Large intestine (tissue), 3 donors: Measurements from ENCODE around the gene HINT3. TPM values are rescaled to one million over a fixed set of nuclear protein-coding genes. Genes with fewer than 3 reads are reported as not detected.
"Not testable (repeated sequence)": the region's sequence is repeated elsewhere in the genome, so short reads cannot be mapped to it uniquely, and the experiment has no call there.

ENCODE experiments used
- DNase-seq, 2 donors: peaks; one replicate each; pipeline versions ENCODE4 v3.0.0 to v3.0.0-alpha.2; 2013
- H3K27ac ChIP-seq: one replicate; pipeline ENCODE4 v1.5.1; 2013; ENCODE audit warnings: low read length
- H3K27me3 ChIP-seq: 2 replicates; pipeline ENCODE4 v1.6.1; 2013; ENCODE audit warnings: low read length; ENCODE audit not compliant: control insufficient read depth, insufficient read depth
- H3K36me3 ChIP-seq: 2 replicates; pipeline ENCODE4 v1.6.1; 2013; ENCODE audit warnings: low read length; ENCODE audit not compliant: control insufficient read depth, insufficient read depth
- H3K4me1 ChIP-seq: one replicate; pipeline ENCODE4 v1.6.1; 2013; ENCODE audit warnings: low read length; ENCODE audit not compliant: control insufficient read depth, insufficient read depth
- H3K4me3 ChIP-seq: one replicate; pipeline ENCODE4 v1.5.1; 2013; ENCODE audit warnings: low read length
- H3K9me3 ChIP-seq: one replicate; pipeline ENCODE4 v1.6.1; 2013; ENCODE audit warnings: mild to moderate bottlenecking, low read depth, low read length, moderate library complexity; ENCODE audit not compliant: control insufficient read depth
- WGBS: methylation state at CpG from one replicate; pipeline ENCODE4 v1.1.5; 2013; ENCODE audit warnings: low lambda C conversion rate; ENCODE audit not compliant: insufficient coverage; 5-methylcytosine and 5-hydroxymethylcytosine counted together
- polyA plus RNA-seq: library from polyadenylated mRNA; unstranded; fragments of 120-200 nt; gene quantifications from one replicate; pipeline ENCODE4 v1.2.1, GENCODE V29; 2013

The HINT3 gene
- polyA plus RNA-seq, 1 donor: 31.5 TPM

DNA sequence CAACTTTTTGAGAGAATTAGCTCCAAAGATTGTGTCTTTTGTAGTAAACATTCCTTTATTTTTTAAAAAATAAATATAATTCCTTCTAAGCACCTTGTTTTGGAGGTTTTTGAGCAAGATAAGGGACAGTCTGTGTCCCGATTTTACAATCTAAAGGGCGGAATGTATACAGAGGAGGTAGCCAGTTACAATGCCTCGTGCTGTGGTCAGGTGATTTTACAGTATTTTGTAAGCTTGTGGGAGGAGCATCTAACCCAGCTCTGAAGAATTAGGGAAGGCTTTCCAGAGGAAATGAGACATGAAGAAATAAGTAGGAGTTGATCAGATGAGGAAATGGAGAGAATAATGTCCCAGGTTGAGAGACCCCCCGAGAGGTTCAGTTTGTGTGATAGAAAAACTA, 1.3 kb downstream of the HINT3 start:
- WGBS: 11% methylated on average over 3 of the region's 4 CpGs

GRCh38 chr6:125959041-125959440, 2.5 kb downstream of the HINT3 start:
- H3K4me1 ChIP-seq: no peaks in the 10 kb centered on the region
- no peaks in the 10 kb centered on the region for H3K9me3 ChIP-seq
- DNase-seq: no peak
- WGBS: 93% methylated on average over 2 of the region's 4 CpGs
- H3K4me3 ChIP-seq: no peak overlapping the region
- peaks cover 12% of the 10 kb centered on the region for H3K36me3 ChIP-seq
- H3K27ac ChIP-seq: peak overlapping the region; percentile 73
- no peaks in the 10 kb centered on the region for H3K27me3 ChIP-seq

More for the DNA sequence above, 1.3 kb downstream of the HINT3 start:
- Histone ChIP-seq H3K36me3 (peaks cover 7% of the 10 kb centered on the region), H3K4me3 (peak overlapping the region; percentile 80), H3K27me3 (no peaks in the 10 kb centered on the region), H3K27ac (peak overlapping the region; percentile 73), H3K4me1 (no peaks in the 10 kb centered on the region), H3K9me3 (no peaks in the 10 kb centered on the region)
- DNase-seq: peak; percentile 76 to 88

GRCh38 chr6:125961117-125961516, 4.5 kb downstream of the HINT3 start:
- Histone ChIP-seq H3K36me3 (peaks cover 12% of the 10 kb centered on the region), H3K9me3 (no peaks in the 10 kb centered on the region), H3K27me3 (no peaks in the 10 kb centered on the region), H3K4me1 (no peaks in the 10 kb centered on the region), H3K4me3 (no peak overlapping the region), H3K27ac (no peak overlapping the region)
- DNase-seq: no peak
- no CpG with 5 or more reads among the region's 3 CpGs for WGBS

GRCh38 chr6:125962900-125963497, 6.4 kb downstream of the HINT3 start:
- H3K9me3 ChIP-seq: no peaks in the 10 kb centered on the region
- H3K4me1 ChIP-seq: no peaks in the 10 kb centered on the region
- WGBS: 40% methylated on average over 1 of the region's 8 CpGs
- no peak for DNase-seq
- no peak overlapping the region for H3K27ac ChIP-seq
- H3K36me3 ChIP-seq: peaks cover 20% of the 10 kb centered on the region
- no peaks in the 10 kb centered on the region for H3K27me3 ChIP-seq
- H3K4me3 ChIP-seq: no peak overlapping the region

DNA sequence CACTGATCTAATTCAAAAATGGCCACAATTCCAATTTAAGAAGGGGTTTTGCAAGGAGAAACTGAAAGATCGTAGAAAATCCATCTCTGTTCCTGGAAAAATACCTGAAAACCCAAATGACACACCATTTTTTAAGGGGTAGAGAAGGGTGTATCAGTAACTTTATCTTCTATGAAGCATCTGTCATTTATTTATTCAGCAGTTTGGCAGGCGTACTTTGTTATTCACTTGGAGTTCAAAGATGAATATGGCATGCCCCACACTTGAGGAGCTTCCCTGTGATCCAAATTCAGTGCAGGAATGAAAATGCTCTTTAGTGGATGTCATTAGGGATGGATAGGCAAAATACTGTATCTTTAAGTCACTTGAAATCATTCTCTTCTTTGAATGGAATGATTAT, 7.2 kb downstream of the HINT3 start:
- no peaks in the 10 kb centered on the region for H3K9me3 ChIP-seq
- 80% methylated on average over 2 of the region's 2 CpGs for WGBS

DNA sequence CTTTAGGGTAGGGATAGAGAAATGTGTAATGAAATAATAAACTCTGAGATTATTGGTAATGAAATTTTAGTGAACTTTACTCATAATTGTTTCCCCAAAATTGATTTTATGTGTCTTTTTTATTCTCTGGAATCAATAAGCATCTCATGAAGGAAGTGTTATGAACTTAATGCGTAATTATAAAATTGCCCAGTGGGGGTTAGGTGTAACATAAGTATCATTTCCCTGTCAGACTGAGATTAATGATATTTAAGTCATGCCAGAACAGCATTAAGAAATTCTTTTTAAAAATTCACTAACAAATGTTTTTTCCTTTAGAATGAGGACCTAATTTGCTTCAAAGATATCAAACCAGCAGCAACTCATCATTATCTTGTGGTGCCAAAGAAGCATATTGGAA, 10.0 kb downstream of the HINT3 start:
- no peak overlapping the region for H3K4me3 ChIP-seq

More for the DNA sequence above, 7.2 kb downstream of the HINT3 start:
- DNase-seq: no peak
- H3K36me3 ChIP-seq: peaks cover 24% of the 10 kb centered on the region
- no peak overlapping the region for H3K4me3 ChIP-seq
- no peak overlapping the region for H3K27ac ChIP-seq
- H3K27me3 ChIP-seq: no peaks in the 10 kb centered on the region
- no peaks in the 10 kb centered on the region for H3K4me1 ChIP-seq

GRCh38 chr6:125968493-125968892, 11.9 kb downstream of the HINT3 start:
- Histone ChIP-seq H3K4me1 (no peaks in the 10 kb centered on the region), H3K4me3 (no peak overlapping the region), H3K27me3 (no peaks in the 10 kb centered on the region), H3K27ac (no peak overlapping the region), H3K9me3 (no peaks in the 10 kb centered on the region), H3K36me3 (peaks cover 28% of the 10 kb centered on the region)
- DNase-seq: no peak
- WGBS: 100% methylated on average over 2 of the region's 2 CpGs

More for the DNA sequence above, 10.0 kb downstream of the HINT3 start:
- Histone ChIP-seq H3K4me1 (no peaks in the 10 kb centered on the region), H3K9me3 (no peaks in the 10 kb centered on the region), H3K36me3 (peaks cover 24% of the 10 kb centered on the region), H3K27me3 (no peaks in the 10 kb centered on the region), H3K27ac (no peak overlapping the region)
- no peak for DNase-seq
- WGBS: 100% methylated on average over 1 of the region's 1 CpG

GRCh38 chr6:125970760-125971159, 14.2 kb downstream of the HINT3 start:
- Histone ChIP-seq H3K9me3 (no peaks in the 10 kb centered on the region), H3K4me3 (no peak overlapping the region), H3K36me3 (peaks cover 36% of the 10 kb centered on the region), H3K27ac (no peak overlapping the region), H3K27me3 (no peaks in the 10 kb centered on the region), H3K4me1 (no peaks in the 10 kb centered on the region)
- no peak for DNase-seq
- WGBS: no CpG with 5 or more reads among the region's 2 CpGs

DNA sequence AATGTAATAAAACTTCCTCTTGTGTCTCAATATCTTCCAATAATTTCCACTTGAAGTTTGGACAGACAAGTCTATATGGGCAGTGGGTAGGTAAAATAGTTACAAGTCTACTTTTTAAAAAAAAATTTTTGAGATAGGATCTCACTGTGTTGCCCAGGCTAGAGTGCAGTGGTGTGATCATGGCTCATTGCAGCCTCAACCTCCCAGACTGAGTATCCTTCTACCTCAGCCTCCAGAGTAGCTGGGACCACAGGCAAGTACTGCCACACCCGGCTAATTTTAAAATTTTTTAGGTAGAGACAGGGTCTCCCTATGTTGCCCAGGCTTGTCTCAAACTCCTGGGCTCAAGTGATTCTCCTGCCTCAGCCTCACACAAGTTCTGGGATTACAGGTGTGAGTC, 15.9 kb downstream of the HINT3 start:
- DNase-seq, H3K27me3 ChIP-seq, H3K4me1 ChIP-seq, H3K27ac ChIP-seq, H3K4me3 ChIP-seq, H3K9me3 ChIP-seq: not testable (repeated sequence)
- peaks cover 36% of the 10 kb centered on the region for H3K36me3 ChIP-seq
- WGBS: no CpG with 5 or more reads among the region's 1 CpG

DNA sequence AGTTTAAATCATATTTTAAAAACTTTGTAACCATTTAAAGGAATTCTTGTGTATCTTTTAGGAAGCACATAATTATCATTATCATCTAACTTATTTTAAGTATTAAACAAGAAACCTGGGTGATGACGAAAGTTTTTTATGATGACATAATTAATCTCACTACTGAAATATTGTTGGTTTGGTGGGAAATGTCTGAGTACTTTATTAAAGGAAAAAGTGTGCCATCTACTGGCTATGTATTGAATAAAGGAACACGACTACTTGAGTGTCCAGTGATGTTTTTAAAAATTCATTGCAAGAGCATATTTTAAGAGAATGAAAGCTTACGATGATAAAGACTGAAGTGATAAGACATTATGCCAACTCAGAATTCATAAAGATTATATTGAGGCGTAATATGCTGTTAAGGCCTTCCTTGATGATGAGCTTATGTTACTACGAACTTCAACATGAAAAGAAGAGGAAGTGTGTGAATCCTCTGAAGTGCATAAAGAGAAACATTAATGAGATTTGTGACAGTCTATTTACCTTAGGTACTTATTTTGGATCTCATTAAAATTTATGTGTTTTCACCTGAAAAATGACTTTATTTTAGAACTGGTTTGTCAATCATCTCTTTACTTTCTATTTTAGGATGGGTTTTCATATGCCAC, 17.8 kb downstream of the HINT3 start:
- 65% methylated on average over 4 of the region's 5 CpGs for WGBS
- Histone ChIP-seq H3K36me3 (peaks cover 28% of the 10 kb centered on the region), H3K9me3 (no peaks in the 10 kb centered on the region), H3K27ac (no peak overlapping the region), H3K4me3 (no peak overlapping the region), H3K27me3 (no peaks in the 10 kb centered on the region), H3K4me1 (no peaks in the 10 kb centered on the region)
- peak in 1 of 2 donors; percentile 29 for DNase-seq

DNA sequence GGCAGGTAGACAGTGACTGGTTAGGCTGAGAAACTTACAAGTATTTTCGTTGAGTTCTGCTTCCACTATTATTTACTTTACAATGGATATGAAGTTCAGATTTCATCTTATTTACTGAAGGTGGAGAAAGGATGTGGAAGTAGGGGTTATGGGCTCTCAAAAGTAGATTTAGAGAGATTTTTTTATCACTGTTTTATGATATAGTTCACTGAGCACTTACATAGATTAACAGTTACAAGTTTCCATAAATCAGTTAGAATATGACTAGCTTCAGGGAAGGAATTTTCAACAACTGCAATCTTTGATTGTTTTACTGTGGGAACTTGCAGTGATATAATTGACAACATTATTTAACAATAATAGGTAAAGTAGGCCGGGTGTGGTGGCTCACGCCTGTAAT, 22.5 kb downstream of the HINT3 start:
- no CpG with 5 or more reads among the region's 3 CpGs for WGBS
- H3K4me3 ChIP-seq: no peak overlapping the region
- no peak overlapping the region for H3K27ac ChIP-seq
- peaks cover 10% of the 10 kb centered on the region for H3K36me3 ChIP-seq
- no peaks in the 10 kb centered on the region for H3K27me3 ChIP-seq
- no peak for DNase-seq
- H3K4me1 ChIP-seq: peaks cover 2% of the 10 kb centered on the region
- no peaks in the 10 kb centered on the region for H3K9me3 ChIP-seq
